ENCODE data around the gene PTGIS.

Gene PTGIS

GRCh38 chr20:49518576-49518975 is 49.4 kb downstream of the PTGIS start:
- Histone ChIP-seq H3K4me3 (ENCODE audit: low read depth, low read length) (no peak overlapping the region), H3K9me3 (no peaks in the 10 kb centered on the region), H3K4me1 (no peaks in the 10 kb centered on the region), H3K27me3 (no peaks in the 10 kb centered on the region), H3K36me3 (no peaks in the 10 kb centered on the region)
- TF ChIP-seq CTCF (IDR thresholded peaks at IDR 0.05; ENCODE audit: low read depth, low read length), result no peak
- no peak for DNase-seq

GRCh38 chr20:49517805-49518100 is 50.2 kb downstream of the PTGIS start:
- Histone ChIP-seq H3K4me3 (ENCODE audit: low read depth, low read length) (no peak overlapping the region), H3K36me3 (no peaks in the 10 kb centered on the region), H3K9me3 (no peaks in the 10 kb centered on the region), H3K27me3 (no peaks in the 10 kb centered on the region), H3K4me1 (no peaks in the 10 kb centered on the region)
- no peak for TF ChIP-seq CTCF (IDR thresholded peaks at IDR 0.05; ENCODE audit: low read depth, low read length)
- no peak for DNase-seq

GRCh38 chr20:49516916-49517804 is 50.8 kb downstream of the PTGIS start:
- TF ChIP-seq CTCF (IDR thresholded peaks at IDR 0.05; ENCODE audit: low read depth, low read length), result no peak
- H3K27me3 ChIP-seq, result no peaks in the 10 kb centered on the region
- H3K4me1 ChIP-seq, result no peaks in the 10 kb centered on the region
- H3K36me3 ChIP-seq, result no peaks in the 10 kb centered on the region
- no peak overlapping the region for H3K4me3 ChIP-seq (ENCODE audit: low read depth, low read length)
- no peak for DNase-seq
- no peaks in the 10 kb centered on the region for H3K9me3 ChIP-seq

- H3K36me3 ChIP-seq, result no peaks in the 10 kb centered on the region
- TF ChIP-seq CTCF (IDR thresholded peaks at IDR 0.05; ENCODE audit: low read depth, low read length), result no peak
- no peaks in the 10 kb centered on the region for H3K27me3 ChIP-seq
- DNase-seq, result no peak
- no peaks in the 10 kb centered on the region for H3K4me1 ChIP-seq
- H3K4me3 ChIP-seq (ENCODE audit: low read depth, low read length), result no peak overlapping the region
- no peaks in the 10 kb centered on the region for H3K9me3 ChIP-seq
Measured at GRCh38 chr20:49515586-49515985, 52.4 kb downstream of the PTGIS start.

GRCh38 chr20:49513517-49513916 is 54.4 kb downstream of the PTGIS start:
- TF ChIP-seq CTCF (IDR thresholded peaks at IDR 0.05; ENCODE audit: low read depth, low read length), result no peak
- H3K4me1 ChIP-seq, result no peaks in the 10 kb centered on the region
- H3K27me3 ChIP-seq, result no peaks in the 10 kb centered on the region
- no peak for DNase-seq
- no peaks in the 10 kb centered on the region for H3K36me3 ChIP-seq
- H3K9me3 ChIP-seq, result no peaks in the 10 kb centered on the region
- no peak overlapping the region for H3K4me3 ChIP-seq (ENCODE audit: low read depth, low read length)

- no peak for TF ChIP-seq CTCF (IDR thresholded peaks at IDR 0.05; ENCODE audit: low read depth, low read length)
- no peak for DNase-seq
- no peaks in the 10 kb centered on the region for H3K9me3 ChIP-seq
Measured at GRCh38 chr20:49513009-49513408, 54.9 kb downstream of the PTGIS start.

More at GRCh38 chr20:49513009-49513408, 54.9 kb downstream of the PTGIS start:
- Histone ChIP-seq H3K4me1 (no peaks in the 10 kb centered on the region), H3K27me3 (no peaks in the 10 kb centered on the region), H3K36me3 (no peaks in the 10 kb centered on the region), H3K4me3 (ENCODE audit: low read depth, low read length) (no peak overlapping the region)

Data from BE2C (cell line).